OCI-LY1 (cell line): Measurements from ENCODE around the gene BAG2.

Experiments
- CTCF ChIP-seq: fragments of 200-600 bp; sonication (generic), shearing (Covaris generic); IDR thresholded peaks from 2 replicates; pipeline ENCODE4 v1.5.1; 2017; ENCODE audit warnings: mild to moderate bottlenecking, antibody characterized with exemption, low read length, moderate library complexity, mixed read lengths
- EZH2 ChIP-seq: fragments of 200-600 bp; sonication (generic), shearing (Covaris generic); IDR thresholded peaks from 2 replicates; pipeline ENCODE4 v1.8.0; 2017; ENCODE audit warnings: borderline replicate concordance, mixed run types, mild to moderate bottlenecking, antibody characterized with exemption, low read length, moderate library complexity, mixed read lengths

GRCh38 chr6:57207141-57207540, 35.0 kb downstream of the BAG2 start:
- no peak for TF ChIP-seq CTCF
- no peak for TF ChIP-seq EZH2
